Chondrocyte (in vitro differentiated cells): ENCODE measurements around the gene LRP2. TPM values are rescaled to one million over a fixed set of nuclear protein-coding genes. Genes with fewer than 3 reads are reported as not detected.

Experiments
- DNase-seq: peaks from one replicate; pipeline ENCODE4 v3.0.0; 2021; ENCODE audit warnings: mixed read lengths, low spot score
- H3K27ac Mint-ChIP-seq: one replicate; pipeline ENCODE4 v1.8.0; 2021; ENCODE audit warnings: mild to moderate bottlenecking, moderate library complexity, mixed read lengths; ENCODE audit not compliant: unreplicated experiment
- H3K27me3 Mint-ChIP-seq: 2 replicates; pipeline ENCODE4 v1.8.0; 2021; ENCODE audit warnings: low read depth, mixed read lengths
- H3K36me3 Mint-ChIP-seq: 2 replicates; pipeline ENCODE4 v1.8.0; 2021; ENCODE audit warnings: low read depth, mixed read lengths
- H3K4me1 Mint-ChIP-seq: 2 replicates; pipeline ENCODE4 v1.8.0; 2021; ENCODE audit warnings: low read depth, mild to moderate bottlenecking, mixed read lengths
- H3K4me3 Mint-ChIP-seq: one replicate; pipeline ENCODE4 v1.8.0; 2021; ENCODE audit warnings: mild to moderate bottlenecking, moderate library complexity, mixed read lengths; ENCODE audit not compliant: unreplicated experiment
- H3K9me3 Mint-ChIP-seq: 2 replicates; pipeline ENCODE4 v1.8.0; 2021; ENCODE audit warnings: low read depth, mixed read lengths
- CTCF ChIP-seq: fragments of 200-600 bp; sonication (generic); IDR thresholded peaks from 2 replicates; pipeline ENCODE4 v1.5.0; 2021; ENCODE audit warnings: antibody characterized with exemption, mild to moderate bottlenecking, moderate library complexity
- total RNA-seq: library from RNA; stranded (reverse); gene quantifications from 3 replicates; pipeline ENCODE4 v1.2.1, GENCODE V29; 2021

LRP2 gene
- total RNA-seq, 1 donor from 2014 or later: not detected

- no peak for TF ChIP-seq CTCF
- no peak for DNase-seq
- Mint-ChIP-seq H3K9me3 (no peaks in the 10 kb centered on the region), H3K4me3 (no peak overlapping the region), H3K36me3 (no peaks in the 10 kb centered on the region), H3K4me1 (peaks cover 4% of the 10 kb centered on the region), H3K27me3 (peaks cover 14% of the 10 kb centered on the region), H3K27ac (no peak overlapping the region)
These were observed 176.6 kb downstream of the LRP2 start for GRCh38 chr2:169185711-169186110.

GRCh38 chr2:169184074-169184473 is 178.3 kb downstream of the LRP2 start:
- Mint-ChIP-seq H3K27ac (no peak overlapping the region), H3K9me3 (no peaks in the 10 kb centered on the region), H3K4me3 (no peak overlapping the region), H3K27me3 (peaks cover 8% of the 10 kb centered on the region), H3K36me3 (no peaks in the 10 kb centered on the region), H3K4me1 (peaks cover 11% of the 10 kb centered on the region)
- DNase-seq: no peak
- TF ChIP-seq CTCF: no peak

- no peaks in the 10 kb centered on the region for H3K9me3 Mint-ChIP-seq
- H3K36me3 Mint-ChIP-seq: no peaks in the 10 kb centered on the region
- peaks cover 11% of the 10 kb centered on the region for H3K4me1 Mint-ChIP-seq
- no peak for TF ChIP-seq CTCF
- no peak for DNase-seq
- H3K4me3 Mint-ChIP-seq: no peak overlapping the region
- H3K27ac Mint-ChIP-seq: no peak overlapping the region
- H3K27me3 Mint-ChIP-seq: peaks cover 12% of the 10 kb centered on the region
These were observed 179.8 kb downstream of the LRP2 start for GRCh38 chr2:169182573-169182972.

GRCh38 chr2:169178804-169179390 is 183.4 kb downstream of the LRP2 start:
- no peak for DNase-seq
- no peak for TF ChIP-seq CTCF
- Mint-ChIP-seq H3K9me3 (no peaks in the 10 kb centered on the region), H3K36me3 (no peaks in the 10 kb centered on the region), H3K4me3 (no peak overlapping the region), H3K27ac (no peak overlapping the region), H3K4me1 (peaks cover 7% of the 10 kb centered on the region), H3K27me3 (peaks cover 6% of the 10 kb centered on the region)

- H3K27me3 Mint-ChIP-seq: peaks cover 6% of the 10 kb centered on the region
- TF ChIP-seq CTCF: no peak
- no peaks in the 10 kb centered on the region for H3K36me3 Mint-ChIP-seq
- H3K27ac Mint-ChIP-seq: no peak overlapping the region
- no peak overlapping the region for H3K4me3 Mint-ChIP-seq
- H3K4me1 Mint-ChIP-seq: peaks cover 7% of the 10 kb centered on the region
- no peaks in the 10 kb centered on the region for H3K9me3 Mint-ChIP-seq
- no peak for DNase-seq
These were observed 184.0 kb downstream of the LRP2 start for GRCh38 chr2:169178364-169178763.
